GM12878 (cell line): Measurements from ENCODE around the gene PTCH2. TPM values are rescaled to one million over a fixed set of nuclear protein-coding genes. Genes with fewer than 3 reads are reported as not detected.
A peak's percentile ranks its signal among the peaks of the same experiment; 100 is the strongest.

ENCODE experiments used
- ATAC-seq: fragments of 200-7000 bp; cut with Tn5 transposase; 3 replicates; pipeline ENCODE4 v1.9.1; 2020; ENCODE audit warnings: mild to moderate bottlenecking, moderate library complexity
- BruUV-seq: library from RNA; stranded (reverse); fragments of 400-500 nt; replicated peaks from 2 replicates; lab custom pipeline; 2021; lab: Mats Ljungman, UMichigan
- CTCF ChIA-PET: fragments of 300-600 bp; sonication (Branson Sonifier 250); formaldehyde crosslinking; extraction: SDS; loops from one replicate; lab custom pipeline; 2021; ENCODE audit warnings: inconsistent platforms; lab: Yijun Ruan, JAX
- POLR2A ChIA-PET: fragments of 350-600 bp; formaldehyde crosslinking; extraction: SDS; loops from one replicate; lab custom pipeline; 2021; ENCODE audit warnings: inconsistent platforms; lab: Charles Lee
- RAD21 ChIA-PET: fragments of 300-600 bp; sonication (Branson Sonifier 250); formaldehyde crosslinking; loops from one replicate; lab custom pipeline; 2023; ENCODE audit warnings: antibody characterized with exemption; ENCODE audit not compliant: unreplicated experiment; lab: Charles Lee
- SMC1A ChIA-PET: fragments of 300-600 bp; sonication (Branson Sonifier 250); formaldehyde crosslinking; loops from one replicate; lab custom pipeline; 2023; ENCODE audit not compliant: unreplicated experiment, uncharacterized antibody; lab: Charles Lee
- DNase-seq: peaks from one replicate; pipeline ENCODE4 v3.0.0-alpha.2; 2011; ENCODE audit warnings: low read depth, low spot score
- FAIRE-seq: peaks from 3 replicates; lab custom pipeline; 2011; peaks lifted over from hg19 to GRCh38; lab: Jason Lieb, UNC
- H2AFZ ChIP-seq: 2 replicates; pipeline ENCODE4 v1.6.0; 2011; ENCODE audit warnings: low read depth, low read length, control low read depth; ENCODE audit not compliant: control insufficient read depth
- H3K27ac ChIP-seq: 2 replicates; pipeline ENCODE4 v1.5.1; 2011; ENCODE audit warnings: control low read depth; ENCODE audit not compliant: control insufficient read depth, insufficient read depth
- H3K27me3 ChIP-seq, 2 experiments: replicated peaks in 1 of 2; 2 replicates each; pipeline versions ENCODE4 v1.6.0 to v1.6.1; 2011; ENCODE audit warnings: low read length in 1 of 2; ENCODE audit not compliant: control insufficient read depth in 2 of 2, insufficient read depth in 2 of 2
- H3K36me3 ChIP-seq, 2 experiments: 2 replicates each; pipeline ENCODE4 v1.5.1; 2011; ENCODE audit warnings: low read length in 1 of 2; ENCODE audit not compliant: control insufficient read depth in 2 of 2, insufficient read depth in 2 of 2
- H3K4me1 ChIP-seq: 2 replicates; pipeline ENCODE4 v1.6.1; 2011; ENCODE audit warnings: mild to moderate bottlenecking, low read length, moderate library complexity, mixed read lengths; ENCODE audit not compliant: control insufficient read depth, insufficient read depth
- H3K4me2 ChIP-seq: 2 replicates; pipeline ENCODE4 v1.6.0; 2011; ENCODE audit warnings: control low read depth; ENCODE audit not compliant: control insufficient read depth, insufficient read depth
- H3K4me3 ChIP-seq: fragments of 200-600 bp; sonication (generic); 2 replicates; pipeline ENCODE4 v1.5.1; 2016
- H3K79me2 ChIP-seq: 2 replicates; pipeline ENCODE4 v1.6.0; 2011; ENCODE audit warnings: low read length; ENCODE audit not compliant: control insufficient read depth, insufficient read depth
- H3K9ac ChIP-seq: 2 replicates; pipeline ENCODE4 v1.8.0; 2011; ENCODE audit warnings: low read length, control low read depth, mixed read lengths; ENCODE audit not compliant: control insufficient read depth, insufficient read depth
- H3K9me3 ChIP-seq: replicated peaks from 3 replicates; pipeline ENCODE4 v1.5.1; 2011; ENCODE audit warnings: mild to moderate bottlenecking, low read length; ENCODE audit not compliant: control insufficient read depth, insufficient read depth
- H4K20me1 ChIP-seq: 2 replicates; pipeline ENCODE4 v1.6.0; 2011; ENCODE audit not compliant: control insufficient read depth, insufficient read depth
- BACH1 ChIP-seq: fragments of 450-650 bp; IDR thresholded peaks from 2 replicates; pipeline ENCODE4 v1.6.1; 2017; ENCODE audit warnings: mild to moderate bottlenecking, borderline replicate concordance
- CHD2 ChIP-seq: IDR thresholded peaks from 2 replicates; pipeline ENCODE4 v1.6.1; 2011; ENCODE audit warnings: low read depth, low read length, improper control_type of control experiment, borderline replicate concordance
- EGR1 ChIP-seq, 2 experiments: IDR thresholded peaks; 1 replicate in 1 of 2; 2 replicates in 1 of 2; pipeline ENCODE4 v1.6.1; 2011 to 2012; ENCODE audit warnings: low read depth in 2 of 2, low read length in 2 of 2, borderline replicate concordance in 1 of 2, mild to moderate bottlenecking in 1 of 2, moderate library complexity in 1 of 2
- EZH2 ChIP-seq: IDR thresholded peaks from 2 replicates; pipeline ENCODE4 v1.6.1; 2012; ENCODE audit warnings: low read depth, mild to moderate bottlenecking, control low read depth, inconsistent platforms, low read length, borderline replicate concordance; ENCODE audit not compliant: control insufficient read depth
- FOXK2 ChIP-seq: fragments of 450-650 bp; IDR thresholded peaks from 2 replicates; pipeline ENCODE4 v1.6.1; 2017; ENCODE audit warnings: mild to moderate bottlenecking, moderate library complexity
- HDAC6 ChIP-seq: fragments of 200-600 bp; sonication (generic); IDR thresholded peaks from one replicate; pipeline ENCODE4 v1.8.0; 2017; ENCODE audit warnings: antibody characterized with exemption; ENCODE audit not compliant: unreplicated experiment
- IRF4 ChIP-seq: IDR thresholded peaks from 2 replicates; pipeline ENCODE4 v1.6.1; 2011; ENCODE audit warnings: low read depth, low read length
- MEF2B ChIP-seq: fragments of 450-650 bp; IDR thresholded peaks from 2 replicates; pipeline ENCODE4 v1.6.1; 2018; ENCODE audit warnings: mild to moderate bottlenecking, moderate library complexity; ENCODE audit not compliant: partially characterized antibody, poor library complexity, severe bottlenecking
- MTA2 ChIP-seq: fragments of 450-650 bp; IDR thresholded peaks from 2 replicates; pipeline ENCODE4 v1.6.1; 2016; ENCODE audit warnings: low read depth, mild to moderate bottlenecking, moderate library complexity
- SIX5 ChIP-seq: IDR thresholded peaks from 2 replicates; pipeline ENCODE4 v1.6.1; 2011; ENCODE audit warnings: mild to moderate bottlenecking, low read depth, low read length, moderate library complexity; ENCODE audit not compliant: severe bottlenecking
- STAT1 ChIP-seq: fragments of 450-650 bp; conservative IDR thresholded peaks from 2 replicates; pipeline ENCODE4 v1.6.1; 2014; ENCODE audit warnings: antibody characterized with exemption, mild to moderate bottlenecking
- STAT3 ChIP-seq: IDR thresholded peaks from 2 replicates; pipeline ENCODE4 v1.6.1; 2011; ENCODE audit warnings: low read depth, low read length, improper control_type of control experiment
- SUZ12 ChIP-seq: fragments of 200-600 bp; sonication (generic); IDR thresholded peaks from one replicate; pipeline ENCODE4 v1.6.1; 2018; ENCODE audit warnings: antibody characterized with exemption, mild to moderate bottlenecking; ENCODE audit not compliant: unreplicated experiment
- ZBED1 ChIP-seq: IDR thresholded peaks from 2 replicates; pipeline ENCODE4 v1.6.1; 2016; ENCODE audit warnings: borderline replicate concordance
- ZNF24 ChIP-seq: fragments of 450-650 bp; IDR thresholded peaks from 2 replicates; pipeline ENCODE4 v1.6.1; 2017; ENCODE audit warnings: antibody characterized with exemption, mild to moderate bottlenecking
- ZNF622 ChIP-seq: fragments of 450-650 bp; IDR thresholded peaks from 2 replicates; pipeline ENCODE4 v1.6.1; 2017; ENCODE audit warnings: mild to moderate bottlenecking, inconsistent platforms
- WGBS: methylation state at CpG from one replicate; pipeline ENCODE4 v1.1.6; 2016; ENCODE audit warnings: low lambda C conversion rate; ENCODE audit not compliant: insufficient replicate concordance, insufficient coverage; ENCODE audit errors: missing lambda C conversion rate; 5-methylcytosine and 5-hydroxymethylcytosine counted together
- in situ Hi-C: fragments of 300-500 bp; cut with MboI; formaldehyde crosslinking; loops from 9 replicates; pipeline ENCODE4 v1.14.3; 2018; ENCODE audit warnings: mixed read lengths
- intact Hi-C: fragments of 100-400 bp; cut with micrococcal nuclease; formaldehyde crosslinking; loops from one replicate; pipeline ENCODE4 v1.14.2; 2022; ENCODE audit not compliant: unreplicated experiment
- polyA plus RNA-seq, 11 experiments: library from polyadenylated mRNA; depleted of rRNA in 4 of 11; unstranded in 6 of 11; stranded (reverse) in 5 of 11; fragments of >200 nt; fragmentation: Nextera tagmentation in 4 of 11; fragmentation: Illumina TruSeq in 1 of 11; extraction: Ambion mirVana in 4 of 11; extraction: Trizol in 1 of 11; gene quantifications; 1 replicate in 1 of 11; 2 replicates in 10 of 11; pipeline versions ENCODE4 v1.2.1 to v1.2.3, GENCODE V29; 2011 to 2016; ENCODE audit warnings: inconsistent platforms in 2 of 11, missing spikeins in 2 of 11, low read depth in 1 of 11
- total RNA-seq, 4 experiments: library from RNA; depleted of rRNA in 3 of 4; stranded (reverse); fragments of >200 nt in 3 of 4; fragmentation: Illumina TruSeq in 1 of 4; extraction: Trizol in 1 of 4; gene quantifications; 2 replicates each; pipeline versions ENCODE4 v1.2.1 to v1.2.3, GENCODE V29; 2013 to 2021
- TF ChIP-seq, protein P1 (sequence below): fragments of 150-350 bp; IDR thresholded peaks from 2 replicates; pipeline ENCODE4 v1.6.1; 2016; ENCODE audit warnings: low read depth, low read length
- TF ChIP-seq, protein P2 (sequence below): IDR thresholded peaks from 2 replicates; pipeline ENCODE4 v1.6.1; 2012; ENCODE audit warnings: low read depth, low read length, improper control_type of control experiment

PTCH2 gene
- total and polyA plus RNA-seq, 10 of the 15 experiments (the other 5 are each of a cell fraction or from before 2014, with no cell fraction given) = 0.03 to 8.4 (median 0.10) TPM

DNA sequence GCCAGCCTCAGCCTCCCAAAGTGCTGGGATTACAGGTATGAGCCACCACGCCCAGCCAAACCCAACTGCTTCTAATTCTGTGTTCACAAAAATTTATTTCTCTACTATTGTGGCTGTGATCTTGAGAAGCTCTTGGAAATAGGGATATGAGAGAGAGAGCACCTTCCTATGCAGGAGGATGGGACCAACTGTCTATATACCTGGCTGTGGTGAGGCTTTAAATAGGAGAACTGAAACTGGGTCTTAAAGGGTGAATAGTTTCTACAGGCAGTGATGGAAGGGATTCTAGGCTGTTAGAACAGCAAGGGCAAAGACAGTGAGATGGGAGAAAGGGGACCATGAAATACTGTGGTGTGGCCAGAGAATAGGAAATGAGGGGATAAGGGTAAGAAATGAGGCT, 8.3 kb upstream of the PTCH2 start (continued):
- TF ChIP-seq EGR1 (IDR thresholded peaks at IDR 0.05; ENCODE audit: borderline replicate concordance in 1 of 2, low read depth in 2 of 2, low read length in 2 of 2) = no peak
- TF ChIP-seq, protein P1, sequence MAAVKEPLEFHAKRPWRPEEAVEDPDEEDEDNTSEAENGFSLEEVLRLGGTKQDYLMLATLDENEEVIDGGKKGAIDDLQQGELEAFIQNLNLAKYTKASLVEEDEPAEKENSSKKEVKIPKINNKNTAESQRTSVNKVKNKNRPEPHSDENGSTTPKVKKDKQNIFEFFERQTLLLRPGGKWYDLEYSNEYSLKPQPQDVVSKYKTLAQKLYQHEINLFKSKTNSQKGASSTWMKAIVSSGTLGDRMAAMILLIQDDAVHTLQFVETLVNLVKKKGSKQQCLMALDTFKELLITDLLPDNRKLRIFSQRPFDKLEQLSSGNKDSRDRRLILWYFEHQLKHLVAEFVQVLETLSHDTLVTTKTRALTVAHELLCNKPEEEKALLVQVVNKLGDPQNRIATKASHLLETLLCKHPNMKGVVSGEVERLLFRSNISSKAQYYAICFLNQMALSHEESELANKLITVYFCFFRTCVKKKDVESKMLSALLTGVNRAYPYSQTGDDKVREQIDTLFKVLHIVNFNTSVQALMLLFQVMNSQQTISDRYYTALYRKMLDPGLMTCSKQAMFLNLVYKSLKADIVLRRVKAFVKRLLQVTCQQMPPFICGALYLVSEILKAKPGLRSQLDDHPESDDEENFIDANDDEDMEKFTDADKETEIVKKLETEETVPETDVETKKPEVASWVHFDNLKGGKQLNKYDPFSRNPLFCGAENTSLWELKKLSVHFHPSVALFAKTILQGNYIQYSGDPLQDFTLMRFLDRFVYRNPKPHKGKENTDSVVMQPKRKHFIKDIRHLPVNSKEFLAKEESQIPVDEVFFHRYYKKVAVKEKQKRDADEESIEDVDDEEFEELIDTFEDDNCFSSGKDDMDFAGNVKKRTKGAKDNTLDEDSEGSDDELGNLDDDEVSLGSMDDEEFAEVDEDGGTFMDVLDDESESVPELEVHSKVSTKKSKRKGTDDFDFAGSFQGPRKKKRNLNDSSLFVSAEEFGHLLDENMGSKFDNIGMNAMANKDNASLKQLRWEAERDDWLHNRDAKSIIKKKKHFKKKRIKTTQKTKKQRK = no peak
- 0 out of 2 replicates have a peak, but pooled peaks have one; percentile 11 for TF ChIP-seq IRF4
- TF ChIP-seq EZH2 = no peak
- no peak for TF ChIP-seq ZNF24
- TF ChIP-seq MEF2B = no peak
- no peak for TF ChIP-seq STAT1
- no peak for TF ChIP-seq STAT3

DNA sequence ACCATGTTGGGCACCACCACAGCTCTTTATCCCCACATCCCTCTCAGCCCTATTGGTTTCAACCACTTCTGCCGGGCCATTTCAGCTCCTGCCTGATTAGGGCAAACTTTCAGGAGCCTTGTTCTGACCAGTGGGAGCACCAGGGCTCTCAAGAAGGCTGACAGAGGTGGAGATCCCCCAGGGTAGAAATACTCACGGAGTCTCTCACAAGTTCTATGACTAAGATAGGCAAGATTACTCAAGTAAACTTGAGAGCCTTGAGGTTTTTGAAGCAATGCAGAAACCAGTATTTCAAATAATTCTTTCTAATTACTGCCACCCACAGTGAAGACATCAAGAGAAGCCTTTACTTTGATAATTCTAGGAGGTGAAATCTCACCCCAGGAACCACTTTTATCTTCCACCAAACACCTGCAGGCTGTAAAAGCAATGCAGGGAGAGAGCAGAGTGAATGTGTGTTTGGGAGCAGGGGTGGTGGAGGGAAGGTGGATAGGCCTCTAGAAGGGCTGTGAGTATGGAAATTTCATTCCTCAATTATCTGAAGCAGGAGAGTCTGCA, 6.6 kb upstream of the PTCH2 start:
- Histone ChIP-seq H4K20me1 (no peaks in the 10 kb centered on the region), H3K9me3 (no peaks in the 10 kb centered on the region), H3K36me3 (no peaks in the 10 kb centered on the region; a peak in 1 of 4 replicates), H3K4me1 (peaks cover 3% of the 10 kb centered on the region; the same call in 1 of the 2 replicates), H3K27ac (no peak overlapping the region), H3K4me3 (no peak overlapping the region), H3K79me2 (no peaks in the 10 kb centered on the region), H2AFZ (no peak overlapping the region), H3K27me3 (no peaks in the 10 kb centered on the region), H3K9ac (no peak overlapping the region), H3K4me2 (no peak overlapping the region)
- DNase-seq (no peak), ATAC-seq (no peak), FAIRE-seq (no peak)
- SMC1A ChIA-PET = interaction anchor here (1.3 kb wide), 1 partner anchor 14 kb away, joined by 3 read pairs; no protein-coding TSS in a partner anchor
- in situ Hi-C loops (no loop called here), intact Hi-C loops (no loop called here)
- RAD21 ChIA-PET = no interaction called here
- POLR2A ChIA-PET = interaction anchor here (0.5 to 1.7 kb wide), 2 partner anchors 57 to 247 kb away, joined by 3 read pairs; no protein-coding TSS in a partner anchor
- BruUV-seq = no TSS peak
- CTCF ChIA-PET = interaction anchor here (1.8 kb wide), 1 partner anchor 14 kb away, joined by 15 read pairs; no protein-coding TSS in a partner anchor
- 73% methylated on average over 2 of the region's 2 CpGs for WGBS
- no peak for TF ChIP-seq MTA2
- no peak for TF ChIP-seq EGR1 (IDR thresholded peaks at IDR 0.05; ENCODE audit: borderline replicate concordance in 1 of 2, low read depth in 2 of 2, low read length in 2 of 2)
- no peak for TF ChIP-seq ZNF622
- no peak for TF ChIP-seq ZBED1
- TF ChIP-seq CHD2 = no peak
- TF ChIP-seq HDAC6 = no peak
- TF ChIP-seq SIX5 = no peak
- no peak for TF ChIP-seq SUZ12
- no peak for TF ChIP-seq BACH1
- no peak for TF ChIP-seq FOXK2
- TF ChIP-seq, protein P2, sequence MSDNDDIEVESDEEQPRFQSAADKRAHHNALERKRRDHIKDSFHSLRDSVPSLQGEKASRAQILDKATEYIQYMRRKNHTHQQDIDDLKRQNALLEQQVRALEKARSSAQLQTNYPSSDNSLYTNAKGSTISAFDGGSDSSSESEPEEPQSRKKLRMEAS = no peak
